AG09319 (cell line): Measurements from ENCODE around the gene GLDN.

Experiments used
- DNase-seq: peaks from one replicate; pipeline ENCODE4 v3.0.0-alpha.2; 2010; ENCODE audit warnings: low read depth; ENCODE audit errors: extremely low read depth
- TF ChIP-seq, protein P1 (sequence below): IDR thresholded peaks from 2 replicates; pipeline ENCODE4 v1.5.1; 2011; ENCODE audit warnings: low read depth, mild to moderate bottlenecking, inconsistent platforms, low read length, moderate library complexity

The GLDN gene

DNA sequence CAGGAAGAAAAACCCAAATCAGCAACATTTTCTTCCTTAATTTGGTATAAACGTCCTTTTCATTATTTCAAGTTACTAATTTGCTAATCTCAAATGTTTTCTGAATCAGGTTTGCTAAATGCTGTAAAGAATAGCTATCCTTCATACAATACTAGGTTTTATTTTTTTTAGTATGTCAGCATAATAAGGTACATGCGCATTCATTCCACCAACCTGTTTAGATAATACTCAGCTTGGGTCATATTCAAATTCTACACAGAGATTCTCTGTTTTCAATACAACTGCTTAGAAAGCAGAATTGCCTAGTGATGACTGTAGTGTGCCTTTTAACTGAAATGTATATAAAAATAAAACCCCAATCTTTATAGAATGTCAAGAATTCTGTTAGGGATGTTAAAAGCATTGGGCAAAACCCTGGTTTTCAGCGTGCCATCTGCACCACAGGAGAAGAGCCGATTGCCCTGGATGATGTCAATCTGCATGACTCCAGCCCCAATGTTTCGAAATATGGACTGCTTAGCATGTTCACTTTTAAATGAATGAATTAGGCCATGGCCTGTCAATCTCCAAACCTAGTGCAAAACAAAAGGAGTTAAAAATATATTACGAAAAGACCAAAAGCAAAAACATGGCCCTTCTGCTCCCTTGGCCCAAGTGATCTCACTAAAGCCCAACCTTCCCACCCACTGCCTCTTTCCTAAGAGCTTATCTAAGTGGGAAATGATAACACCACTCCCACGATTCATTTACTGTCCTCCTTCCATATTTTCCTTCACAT is 107.4 kb downstream of the GLDN start:
- TF ChIP-seq, protein P1, sequence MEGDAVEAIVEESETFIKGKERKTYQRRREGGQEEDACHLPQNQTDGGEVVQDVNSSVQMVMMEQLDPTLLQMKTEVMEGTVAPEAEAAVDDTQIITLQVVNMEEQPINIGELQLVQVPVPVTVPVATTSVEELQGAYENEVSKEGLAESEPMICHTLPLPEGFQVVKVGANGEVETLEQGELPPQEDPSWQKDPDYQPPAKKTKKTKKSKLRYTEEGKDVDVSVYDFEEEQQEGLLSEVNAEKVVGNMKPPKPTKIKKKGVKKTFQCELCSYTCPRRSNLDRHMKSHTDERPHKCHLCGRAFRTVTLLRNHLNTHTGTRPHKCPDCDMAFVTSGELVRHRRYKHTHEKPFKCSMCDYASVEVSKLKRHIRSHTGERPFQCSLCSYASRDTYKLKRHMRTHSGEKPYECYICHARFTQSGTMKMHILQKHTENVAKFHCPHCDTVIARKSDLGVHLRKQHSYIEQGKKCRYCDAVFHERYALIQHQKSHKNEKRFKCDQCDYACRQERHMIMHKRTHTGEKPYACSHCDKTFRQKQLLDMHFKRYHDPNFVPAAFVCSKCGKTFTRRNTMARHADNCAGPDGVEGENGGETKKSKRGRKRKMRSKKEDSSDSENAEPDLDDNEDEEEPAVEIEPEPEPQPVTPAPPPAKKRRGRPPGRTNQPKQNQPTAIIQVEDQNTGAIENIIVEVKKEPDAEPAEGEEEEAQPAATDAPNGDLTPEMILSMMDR, result no peak
- no peak for DNase-seq

GRCh38 chr15:51450001-51450400 is 108.5 kb downstream of the GLDN start:
- DNase-seq, result no peak
- TF ChIP-seq, protein P1, result no peak
